ENCODE measurements around the gene DCP1B.

GRCh38 chr12:1934831-1935230, 69.4 kb downstream of the DCP1B start:
- TF ChIP-seq CTCF (IDR thresholded peaks at IDR 0.05) (no peak), EP300 (IDR thresholded peaks at IDR 0.05) (no peak)
